C1 segment of cervical spinal cord (tissue), 14 donors: Measurements from ENCODE around the gene NFIB.

ENCODE experiments used
- DNase-seq, 14 donors: peaks; one replicate each; lab custom pipeline; 2025; lab: John Stamatoyannopoulos, UW

NFIB gene

GRCh38 chr9:14313951-14314423 is at the start of gene NFIB:
Gene NFIB (minus strand): TSS chr9:14314141. CDS start chr9:14313511, 630 bp downstream.
- DNase-seq, result peak in 5 of 14 donors; percentile 37 to 69 (median 55)

- DNase-seq, result no peak
These were observed 48.2 kb upstream of the NFIB start for GRCh38 chr9:14362175-14362574.

DNA sequence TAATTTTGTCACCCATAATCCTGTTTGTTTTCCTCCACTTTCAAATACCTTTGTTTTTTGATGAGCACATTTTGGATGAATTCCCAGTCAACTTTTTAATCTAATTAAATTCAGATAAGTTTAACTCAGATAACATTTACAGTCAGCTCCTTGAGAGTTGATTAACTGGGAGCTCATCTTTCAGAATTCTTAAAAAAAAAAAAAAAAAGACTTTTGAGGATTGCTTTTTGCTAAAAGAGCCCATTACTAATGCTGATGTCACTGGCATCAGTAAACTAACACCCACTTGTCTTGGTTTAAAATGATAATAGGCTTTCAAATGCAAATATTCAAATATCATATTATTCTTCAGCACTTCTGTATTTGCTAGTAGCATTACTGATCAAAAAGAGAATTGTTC is 47.1 kb upstream of the NFIB start:
- no peak for DNase-seq

DNA sequence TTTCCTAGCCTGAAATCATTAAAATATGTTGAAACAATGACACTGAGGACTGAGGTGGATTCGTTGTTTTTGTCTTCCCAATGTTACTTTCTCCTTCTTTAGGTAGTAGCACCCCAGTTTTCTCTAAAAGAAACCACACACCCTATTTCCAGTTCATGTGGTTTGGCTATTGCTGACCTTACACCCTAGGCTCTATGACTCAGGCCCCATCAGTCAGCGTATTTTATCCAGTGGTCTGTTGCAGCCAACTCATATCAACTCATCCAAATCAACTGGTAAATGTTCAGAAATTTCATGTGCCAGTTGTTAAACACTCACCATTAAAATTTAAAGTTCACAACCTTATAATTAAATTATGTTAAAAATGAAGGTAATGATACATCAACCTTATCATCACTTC is 44.6 kb upstream of the NFIB start:
- DNase-seq, result no peak

DNA sequence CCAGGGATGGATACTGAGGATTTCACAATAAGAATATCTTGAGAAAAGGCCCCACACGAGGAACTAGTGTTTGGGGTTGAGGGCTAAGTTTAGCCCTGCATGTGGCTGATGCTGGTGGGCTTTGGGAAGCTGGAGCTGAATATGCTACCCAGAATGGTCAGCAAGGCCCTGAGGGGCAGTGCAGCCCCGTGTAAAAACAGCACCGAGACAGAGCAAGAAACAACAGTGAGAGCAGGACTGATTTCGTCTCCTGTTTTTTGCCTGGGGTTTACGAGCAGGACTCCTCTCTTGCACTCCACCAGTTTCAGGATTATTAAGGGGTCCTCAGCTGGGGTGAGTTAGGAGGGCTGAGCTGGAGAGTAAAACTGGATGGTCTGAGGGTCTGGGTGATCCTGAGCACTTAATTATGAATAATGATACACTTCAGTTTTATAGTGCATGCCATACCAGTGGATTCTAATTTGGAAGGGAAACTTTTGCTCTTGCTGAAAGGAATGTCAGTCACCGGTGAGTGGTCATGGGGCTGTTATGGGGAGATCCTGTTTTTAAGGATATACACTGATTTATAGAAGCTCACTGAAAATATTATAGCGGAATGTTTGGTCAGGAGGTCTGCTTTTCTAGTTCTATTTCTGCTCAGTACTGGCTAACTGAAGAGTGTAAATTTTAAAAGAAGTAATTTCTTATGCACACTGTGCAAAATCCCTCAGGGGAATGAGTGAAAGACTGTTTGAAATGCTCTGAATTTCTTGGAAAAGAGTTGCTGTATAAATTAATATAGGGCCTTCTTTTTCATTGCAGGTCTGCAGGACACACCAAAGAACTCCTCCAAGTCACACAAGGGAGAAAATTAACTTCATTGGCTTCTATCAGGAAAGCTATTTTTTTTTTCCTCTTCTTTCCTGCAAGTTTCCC is 42.7 kb upstream of the NFIB start:
- DNase-seq, result no peak

DNA sequence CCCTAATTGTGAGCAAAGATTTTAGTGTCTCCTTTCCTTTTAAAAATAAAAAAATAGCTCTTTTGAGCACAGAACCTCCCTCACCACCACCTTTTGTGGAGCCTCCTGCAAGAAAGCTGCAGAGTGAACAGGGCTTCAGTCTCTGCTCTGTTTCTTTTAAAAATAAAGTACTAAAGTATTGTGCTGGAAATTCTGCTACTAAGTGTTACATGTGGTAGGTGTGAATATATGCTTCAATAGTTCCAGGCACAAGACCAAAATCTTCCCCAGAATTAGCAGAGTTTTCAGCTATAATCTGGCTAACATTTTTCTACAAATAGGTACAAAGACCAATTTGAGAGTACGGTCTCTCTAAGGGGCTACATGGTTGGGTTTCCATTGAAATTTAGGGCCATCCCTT is 40.3 kb upstream of the NFIB start:
- no peak for DNase-seq

GRCh38 chr9:14353222-14354056 is 39.5 kb upstream of the NFIB start:
- DNase-seq, result peak in 12 of 14 donors; percentile 7 to 92 (median 82)

DNA sequence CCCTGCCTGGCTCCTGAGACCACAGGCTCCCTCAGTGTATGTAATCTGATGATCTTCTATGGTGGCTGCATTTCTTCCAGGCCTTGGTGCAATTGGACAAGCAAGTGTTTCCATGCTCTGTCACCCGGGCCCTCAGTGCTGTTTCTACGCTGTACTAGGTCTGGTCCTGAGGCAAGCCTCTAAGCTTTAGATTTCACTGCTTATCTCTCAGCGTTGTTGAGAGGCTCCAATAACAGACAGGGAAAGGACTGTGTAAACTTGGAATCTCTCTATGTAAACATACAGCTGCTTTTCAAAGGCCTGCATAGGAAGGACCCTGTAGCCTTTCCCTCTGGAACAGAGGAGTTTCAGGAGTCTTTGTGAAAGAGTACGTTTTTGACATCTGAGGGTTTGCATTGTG is 38.6 kb upstream of the NFIB start:
- DNase-seq, result no peak

DNA sequence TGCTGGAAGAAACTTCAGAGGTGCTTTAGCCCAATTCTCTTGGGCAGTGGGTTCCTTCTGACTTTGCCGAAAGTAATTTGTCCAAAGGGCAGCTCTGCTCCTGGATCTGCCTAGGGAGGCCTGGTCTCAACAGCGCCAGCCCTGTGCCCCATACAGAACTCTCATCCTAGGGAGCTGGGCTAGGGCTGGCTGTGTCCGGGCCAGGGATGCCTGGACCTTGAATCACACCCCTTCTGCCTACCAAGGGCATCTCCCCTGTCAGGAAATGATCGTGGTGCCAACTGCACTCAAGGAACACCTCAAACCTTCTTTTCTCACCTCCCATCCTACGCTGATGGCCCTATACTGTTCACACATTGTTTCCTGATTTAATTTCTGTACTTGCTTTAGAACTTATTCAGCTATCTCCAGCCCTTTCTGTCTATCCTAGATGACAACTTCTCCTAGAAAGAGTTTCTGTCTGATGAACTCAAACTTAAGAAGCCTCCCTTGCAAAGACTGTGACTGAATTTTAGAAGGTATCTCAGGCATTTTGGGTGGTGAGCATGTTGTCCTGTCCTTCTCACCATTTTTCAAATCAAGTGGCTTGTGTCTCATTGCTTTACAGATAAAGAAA is 37.4 kb upstream of the NFIB start:
- DNase-seq, result peak in 1 of 14 donors; percentile 43

DNA sequence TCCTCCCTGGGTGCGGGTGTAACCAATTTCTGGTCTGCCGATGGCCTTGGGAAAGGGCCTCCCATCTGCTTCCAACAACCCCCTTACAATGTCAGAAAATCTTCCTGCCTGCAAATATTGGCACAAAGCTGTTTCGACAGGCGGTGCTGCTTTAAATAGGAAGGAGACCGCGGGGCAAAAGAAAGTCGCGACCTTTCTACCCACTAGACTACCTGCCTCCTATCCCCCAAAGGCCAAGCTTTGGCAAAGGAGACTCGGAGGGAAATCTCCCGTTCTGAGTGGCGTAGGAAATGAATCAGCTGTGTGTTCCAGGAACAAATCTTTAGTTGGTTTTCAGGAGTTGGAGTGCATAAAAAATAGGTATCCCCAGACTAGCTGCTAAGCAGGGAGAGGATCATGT is 36.8 kb upstream of the NFIB start:
- DNase-seq, result no peak

DNA sequence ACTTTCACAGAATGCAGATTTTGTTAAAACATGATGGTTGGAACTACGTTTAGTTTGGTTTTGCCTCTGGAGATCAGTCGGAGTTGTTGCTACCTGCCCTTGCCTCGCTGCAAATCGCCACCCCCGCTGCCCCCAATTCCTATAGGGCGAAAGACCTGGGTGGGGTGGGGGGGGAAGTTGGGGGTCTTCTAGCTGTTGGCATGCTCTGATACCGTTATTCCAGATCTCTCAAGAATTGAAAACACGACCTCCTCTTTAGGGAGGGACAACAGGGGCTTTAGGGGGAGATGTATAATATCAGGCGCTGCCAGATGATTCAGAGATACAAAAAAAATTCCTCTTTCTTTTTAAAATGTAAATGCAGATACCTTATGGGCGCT is 36.4 kb upstream of the NFIB start:
- no peak for DNase-seq

DNA sequence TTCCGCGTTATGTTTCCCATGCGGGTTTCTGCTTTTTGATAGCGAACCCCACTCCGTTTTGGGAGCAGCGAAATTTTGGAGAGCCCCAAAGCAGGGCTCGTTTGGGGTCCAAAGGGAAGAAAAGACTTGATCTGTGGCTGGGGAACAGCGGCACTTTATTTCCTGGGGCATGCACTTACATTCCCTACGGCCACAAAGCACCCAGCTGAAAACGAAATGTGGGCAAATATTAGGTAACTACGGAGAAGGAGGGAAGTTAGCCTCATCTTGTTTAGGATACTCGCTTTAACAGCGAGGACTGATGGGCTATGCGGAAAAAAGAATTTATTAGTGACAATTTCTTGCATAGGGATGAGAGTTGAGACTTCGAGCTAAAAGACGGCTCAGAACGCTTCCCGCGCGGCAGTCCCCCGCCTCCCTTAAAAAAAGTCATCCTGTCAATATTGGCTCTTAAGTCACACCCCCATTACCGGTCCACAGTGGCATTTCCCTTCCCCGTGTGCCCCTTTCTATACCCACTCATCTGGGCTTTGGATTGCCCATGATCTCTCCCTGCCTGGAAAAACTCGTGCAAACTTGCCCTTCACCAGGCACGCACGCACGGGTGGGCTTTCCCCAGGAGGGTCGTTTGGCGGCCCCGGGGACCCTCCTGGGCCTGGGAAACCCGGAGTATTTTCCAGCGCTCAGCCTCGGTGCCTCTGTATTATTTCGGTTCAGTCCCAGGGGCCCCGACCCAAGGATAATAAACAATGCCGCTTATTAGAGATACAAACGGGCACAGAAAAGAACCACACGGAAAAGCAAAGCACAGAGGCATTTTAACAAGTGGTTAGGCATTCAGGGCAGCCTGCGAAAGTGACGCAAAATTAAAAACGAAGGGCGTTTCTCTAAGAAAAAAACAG is 35.8 kb upstream of the NFIB start:
- no peak for DNase-seq

DNA sequence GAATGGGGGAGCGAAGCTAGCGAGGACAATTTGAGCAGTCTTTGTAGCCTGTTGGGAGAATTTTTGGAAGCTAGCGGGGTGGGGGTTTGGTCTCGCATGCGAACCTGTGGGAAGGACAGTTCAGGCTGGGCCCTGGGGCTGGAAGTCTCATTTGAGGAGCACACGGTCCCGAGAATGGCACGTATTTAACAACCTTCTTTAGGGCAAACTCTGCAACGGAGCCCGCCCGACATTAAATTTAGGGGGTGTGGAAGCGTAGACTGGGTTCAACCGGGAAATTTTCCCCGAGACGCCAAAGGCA is 35.2 kb upstream of the NFIB start:
- no peak for DNase-seq

- DNase-seq, result peak in 3 of 14 donors; percentile 16 to 55 (median 54)
These were observed 34.6 kb upstream of the NFIB start for GRCh38 chr9:14348373-14349145.

GRCh38 chr9:14348123-14348372 is 34.1 kb upstream of the NFIB start:
- DNase-seq, result no peak

- DNase-seq, result peak in 2 of 14 donors; percentile 52 to 59
These were observed 33.6 kb upstream of the NFIB start for GRCh38 chr9:14347406-14348122.

GRCh38 chr9:14346811-14347405 is 33.0 kb upstream of the NFIB start:
- DNase-seq, result peak in 2 of 14 donors; percentile 12 to 61

- peak in 1 of 14 donors; percentile 46 for DNase-seq
These were observed 32.4 kb upstream of the NFIB start for GRCh38 chr9:14346231-14346791.
